HG03354 (cell line): Measurements from ENCODE around the gene ST8SIA4.
"Not testable (repeated sequence)": the region's sequence is repeated elsewhere in the genome, so short reads cannot be mapped to it uniquely, and the experiment has no call there.

Experiments
- ATAC-seq: cut with Tn5 transposase; IDR thresholded peaks from one replicate; pipeline ENCODE4 v1.9.1; 2021; ENCODE audit warnings: mild to moderate bottlenecking; ENCODE audit not compliant: unreplicated experiment, poor library complexity, severe bottlenecking

The ST8SIA4 gene

DNA sequence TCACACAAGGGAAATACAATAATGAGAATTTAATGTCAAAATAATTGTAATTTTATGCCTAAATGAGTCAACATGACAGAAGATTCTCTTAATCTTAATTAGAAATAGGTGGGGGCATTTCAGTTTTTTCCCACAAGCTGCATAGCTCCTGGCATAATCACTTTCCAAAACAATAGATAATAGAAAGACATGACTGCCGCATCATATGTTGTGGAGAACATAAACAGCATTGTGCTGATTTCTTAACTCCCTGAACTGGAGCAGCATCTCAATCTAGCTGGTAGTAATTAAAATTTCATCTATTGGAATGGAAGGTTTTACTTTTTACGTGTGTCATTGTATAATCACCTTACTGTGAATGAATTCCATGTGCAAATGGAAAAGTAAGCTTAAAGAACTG, 112.1 kb downstream of the ST8SIA4 start:
- ATAC-seq: no peak

DNA sequence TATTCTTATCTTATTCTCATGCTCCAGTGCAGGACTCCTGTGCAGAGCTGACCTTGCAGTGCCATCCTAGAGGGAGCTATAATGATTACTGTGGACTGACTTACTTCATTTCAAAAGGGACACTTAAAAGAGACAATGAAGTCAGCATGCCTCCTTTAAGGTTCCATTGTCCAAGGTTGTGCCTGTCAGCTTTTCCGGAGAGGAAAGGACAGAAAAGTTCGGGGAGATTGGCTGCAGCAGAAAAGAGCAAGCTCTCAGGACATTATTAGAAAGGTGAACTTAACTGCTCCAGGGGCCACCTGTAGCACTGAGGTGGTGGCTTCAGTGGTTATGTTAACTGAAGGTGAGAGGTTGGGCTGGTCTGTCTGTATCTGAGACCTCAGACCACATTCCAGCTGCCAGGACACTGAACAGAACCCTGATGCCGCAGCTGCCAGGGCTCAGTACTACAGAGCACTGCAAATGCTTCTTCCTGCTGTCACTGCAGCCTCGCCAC, 112.9 kb downstream of the ST8SIA4 start:
- ATAC-seq: peak; percentile 86

DNA sequence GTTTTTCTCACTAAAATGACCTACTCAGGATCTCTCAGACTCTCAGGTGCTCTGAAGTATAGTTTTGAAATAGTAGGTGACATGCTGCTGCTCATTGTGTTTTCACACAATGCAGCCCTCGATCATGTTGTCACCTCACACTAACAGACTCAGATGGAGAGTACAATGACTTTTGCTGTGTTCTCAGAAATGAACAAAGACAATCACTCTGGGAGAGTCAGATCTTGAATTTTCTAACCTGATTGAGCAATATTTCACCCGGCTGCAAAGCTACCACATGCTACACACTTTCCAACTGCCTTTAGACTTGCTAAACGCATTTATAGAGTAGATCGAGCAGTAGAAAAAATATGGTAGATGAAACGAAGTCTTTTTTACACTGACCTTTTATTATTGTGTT, 113.4 kb downstream of the ST8SIA4 start:
- ATAC-seq: no peak

DNA sequence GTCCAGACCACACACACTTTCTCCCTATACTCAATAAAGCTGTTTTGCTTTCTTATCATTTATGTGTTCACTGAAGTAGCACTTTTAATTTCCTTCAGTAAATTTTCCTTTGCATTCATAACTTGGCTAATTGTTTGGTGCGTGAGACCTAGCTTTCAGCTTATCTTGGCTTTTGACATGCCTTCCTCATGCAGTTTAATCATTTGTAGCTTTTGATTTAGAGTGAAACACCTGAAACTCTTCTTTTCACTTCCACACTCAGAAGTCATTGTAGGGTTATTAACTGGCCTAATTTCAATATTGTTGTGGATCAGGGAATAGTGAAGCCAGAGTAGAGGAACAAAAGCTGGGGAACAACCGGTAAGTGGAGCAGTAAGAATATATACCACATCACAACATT, 114.7 kb downstream of the ST8SIA4 start:
- ATAC-seq: peak; percentile 40

DNA sequence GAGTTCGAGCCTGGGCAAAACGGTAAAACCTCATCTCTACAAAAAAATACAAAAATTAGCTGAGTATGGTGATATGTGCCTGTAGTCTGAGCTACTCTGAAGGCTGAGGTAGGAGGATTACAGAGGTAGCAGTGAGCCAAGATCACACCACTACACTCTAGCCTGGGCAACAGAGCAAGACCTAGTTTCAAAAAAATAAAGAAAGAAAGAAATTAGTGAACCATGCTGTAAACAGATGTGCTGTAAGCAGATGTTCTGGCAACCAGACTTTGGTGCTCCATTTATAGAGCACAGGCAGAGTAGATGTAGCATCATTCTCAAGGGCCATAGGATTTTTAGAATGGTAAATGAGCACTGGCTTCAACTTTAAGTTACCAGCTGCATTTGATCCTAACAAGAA, 115.4 kb downstream of the ST8SIA4 start:
- ATAC-seq: peak; percentile 67

DNA sequence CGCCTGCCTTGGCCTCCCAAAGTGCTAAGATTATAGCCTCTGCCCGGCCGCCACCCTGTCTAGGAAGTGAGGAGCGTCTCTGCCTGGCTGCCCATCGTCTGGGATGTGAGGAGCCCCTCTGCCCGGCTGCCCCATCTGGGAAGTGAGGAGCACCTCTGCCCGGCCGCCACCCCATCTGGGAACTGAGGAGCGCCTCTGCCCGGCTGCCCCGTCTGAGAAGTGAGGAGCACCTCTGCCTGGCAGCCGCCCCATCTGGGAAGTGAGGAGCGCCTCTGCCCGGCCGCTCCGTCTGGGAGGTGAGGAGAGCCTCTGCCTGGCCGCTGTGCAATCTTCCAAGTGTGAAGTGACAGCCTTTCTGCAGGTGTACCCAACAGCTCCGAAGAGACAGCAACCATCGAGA, 117.5 kb downstream of the ST8SIA4 start:
- ATAC-seq: not testable (repeated sequence)

DNA sequence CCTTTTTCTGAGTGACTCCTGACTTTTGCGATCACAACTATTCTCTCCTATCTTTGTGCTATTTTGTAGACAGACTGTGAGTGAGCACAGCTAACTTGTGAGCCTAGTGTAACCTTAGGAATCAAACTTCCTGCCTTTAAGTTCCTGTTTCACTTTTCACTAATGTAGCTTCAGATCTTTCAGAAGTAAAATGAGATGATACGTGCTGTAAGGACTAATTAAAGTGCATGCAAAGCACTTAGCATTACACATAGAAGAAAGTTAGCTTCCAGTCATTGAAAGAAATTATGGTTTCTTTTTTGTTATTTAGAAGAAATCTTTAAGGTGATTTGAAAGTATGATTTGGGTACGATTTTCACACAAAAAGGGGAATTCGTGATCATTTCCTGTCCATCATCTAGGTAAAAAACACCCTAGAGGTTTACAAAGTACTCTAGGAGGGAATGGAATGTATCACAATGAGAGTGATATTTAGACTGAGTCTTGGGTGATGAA, 122.7 kb downstream of the ST8SIA4 start:
- peak; percentile 80 for ATAC-seq

DNA sequence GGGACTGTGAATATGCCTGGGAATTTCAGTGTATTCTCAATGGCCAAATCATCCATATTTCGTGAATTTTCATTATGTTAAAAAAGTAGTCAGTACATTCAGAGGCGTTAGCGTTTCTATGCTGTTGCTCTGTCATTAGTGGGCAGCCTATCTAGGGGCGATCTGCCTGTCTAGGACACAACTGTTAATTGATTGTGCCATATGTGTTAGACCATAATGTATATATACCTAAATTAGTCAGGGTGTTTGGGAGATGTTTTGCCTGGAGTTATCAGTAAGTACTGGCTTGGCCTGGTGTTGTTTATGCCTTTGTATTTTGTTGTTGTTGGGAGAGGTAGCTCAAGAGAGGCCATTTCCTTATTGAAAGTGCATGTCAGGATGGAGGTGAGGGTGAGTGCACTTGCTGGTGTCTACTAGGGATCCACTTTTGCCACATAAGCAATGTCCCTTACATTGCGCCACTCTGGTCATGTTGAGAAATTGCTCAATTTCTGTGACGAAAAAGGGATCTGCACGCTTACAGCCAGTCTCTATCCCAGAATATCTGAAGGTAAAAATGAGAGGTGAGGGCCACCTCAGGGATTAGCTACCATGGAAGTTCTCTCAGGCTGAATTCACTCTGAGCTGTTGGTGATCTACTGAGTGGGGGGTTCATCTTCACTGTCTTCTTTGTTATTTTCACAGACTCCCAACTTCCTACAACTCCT, 123.3 kb downstream of the ST8SIA4 start:
- peak; percentile 38 for ATAC-seq

DNA sequence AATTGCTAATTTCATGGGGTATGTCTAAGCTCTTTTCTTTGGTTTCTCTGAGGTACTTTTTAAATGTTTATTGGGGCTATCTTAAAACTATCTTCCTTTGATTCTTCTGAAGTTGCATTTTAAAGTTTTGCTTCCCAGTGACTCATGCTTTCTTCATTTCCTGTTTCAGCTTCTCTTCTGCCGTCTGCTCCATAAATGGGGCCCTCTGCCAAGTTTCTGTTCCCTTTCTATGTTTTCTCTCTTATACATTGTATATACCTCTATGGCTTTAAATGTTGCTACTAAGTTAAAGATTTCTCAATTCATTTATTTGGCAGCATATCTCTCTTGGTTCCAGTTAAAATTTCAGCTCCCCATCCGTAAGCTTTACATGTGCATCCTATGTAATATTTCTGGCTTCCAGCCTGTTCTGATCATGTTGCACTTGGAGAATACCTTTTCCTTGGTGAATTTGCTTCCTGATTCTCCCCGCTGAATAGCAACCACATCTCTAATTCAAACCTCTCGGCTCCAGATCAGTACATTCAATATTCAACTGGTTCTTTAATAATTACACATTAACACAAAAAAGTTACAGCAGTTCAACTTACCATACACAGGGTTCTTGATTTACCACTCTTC, 125.3 kb downstream of the ST8SIA4 start:
- ATAC-seq: peak; percentile 80

DNA sequence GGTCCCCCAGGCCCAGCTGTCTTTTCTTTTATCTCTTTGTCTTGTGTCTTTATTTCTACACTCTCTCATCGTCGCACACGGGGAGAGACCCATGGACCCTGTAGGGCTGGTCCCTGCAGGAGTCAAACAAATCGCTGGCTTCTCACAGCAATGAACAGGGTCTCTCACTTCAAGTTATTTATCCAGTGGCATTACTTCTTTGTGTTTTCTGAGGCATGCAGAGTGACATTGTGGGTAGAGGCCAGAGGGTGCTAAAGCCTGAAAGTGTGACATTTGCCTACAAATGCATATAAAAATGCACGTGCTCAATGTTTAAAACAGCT, 127.6 kb downstream of the ST8SIA4 start:
- ATAC-seq: no peak

DNA sequence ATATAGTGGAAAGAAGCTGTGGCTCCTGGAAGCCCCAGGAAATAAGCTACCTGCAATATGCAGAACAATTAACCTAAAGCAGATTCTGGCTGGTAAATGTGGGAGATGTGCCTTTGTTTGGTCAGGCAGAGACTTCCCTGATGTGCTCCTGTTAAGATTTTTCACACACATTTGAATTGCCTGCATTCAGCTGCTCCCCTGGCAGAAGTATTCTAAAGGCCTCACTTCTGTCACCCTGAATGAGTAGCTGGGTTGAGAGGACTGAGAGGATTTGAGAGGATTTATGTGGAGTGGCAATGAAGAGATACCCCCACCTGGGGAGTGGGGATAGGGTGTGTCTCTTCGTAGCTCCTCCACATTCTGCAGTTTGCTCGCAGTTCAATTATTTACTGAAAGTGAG, 130.5 kb downstream of the ST8SIA4 start:
- ATAC-seq: no peak

DNA sequence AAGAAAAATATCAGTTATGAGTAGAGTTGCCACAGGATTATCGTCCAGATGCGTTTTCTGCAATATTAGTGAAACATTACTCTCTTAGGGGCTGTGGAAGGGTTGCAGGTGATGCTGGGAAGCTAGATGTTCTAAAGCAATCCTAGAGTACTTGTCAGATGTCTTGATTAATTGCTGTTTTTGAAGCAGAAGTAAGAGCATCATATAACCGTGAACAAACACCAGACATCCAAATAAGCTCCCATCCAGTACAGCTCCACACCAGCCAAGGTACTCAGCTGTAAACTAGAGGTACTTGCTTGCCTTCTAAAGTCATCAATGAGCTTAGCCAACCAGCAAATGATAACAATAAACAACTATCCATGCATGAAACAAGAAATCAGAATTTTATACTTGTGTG, 131.1 kb downstream of the ST8SIA4 start:
- no peak for ATAC-seq

DNA sequence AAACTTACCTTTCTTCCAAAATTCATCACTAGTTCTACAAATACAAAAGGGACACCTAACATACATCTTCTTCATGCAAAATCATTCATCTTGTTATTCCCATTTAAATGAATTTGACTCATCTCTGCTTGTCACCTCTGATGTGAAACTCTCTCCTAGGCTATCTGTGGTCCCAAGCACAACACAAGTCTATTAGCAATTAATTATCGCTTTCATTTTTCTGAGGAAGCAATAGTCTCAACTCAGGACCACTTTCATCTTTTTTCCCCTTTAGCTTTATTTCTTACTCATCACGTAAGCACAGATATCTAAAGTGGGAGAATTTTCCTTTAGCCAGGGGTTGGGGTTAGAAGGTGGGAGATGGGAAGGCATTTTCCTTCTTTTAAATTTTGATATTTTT, 131.9 kb downstream of the ST8SIA4 start:
- ATAC-seq: no peak

DNA sequence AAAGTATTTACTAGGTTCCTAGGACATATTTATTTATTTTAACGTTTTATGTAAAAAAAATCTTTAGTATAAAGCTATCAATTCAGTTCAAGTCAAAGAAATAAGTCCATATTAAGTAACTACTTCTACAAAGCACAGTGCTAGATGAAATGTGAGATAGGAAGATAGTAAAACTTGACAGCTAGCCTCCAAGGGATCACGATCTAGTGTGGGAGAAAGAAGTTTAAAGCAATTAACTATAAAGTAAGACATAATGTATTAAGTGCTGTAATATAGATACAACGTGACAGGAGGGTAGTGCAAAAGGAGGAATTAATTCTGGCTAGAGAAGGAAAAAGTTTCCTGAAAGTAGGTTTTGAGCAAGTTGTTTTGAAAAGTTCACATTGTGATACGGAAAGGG, 134.9 kb downstream of the ST8SIA4 start:
- ATAC-seq: no peak

DNA sequence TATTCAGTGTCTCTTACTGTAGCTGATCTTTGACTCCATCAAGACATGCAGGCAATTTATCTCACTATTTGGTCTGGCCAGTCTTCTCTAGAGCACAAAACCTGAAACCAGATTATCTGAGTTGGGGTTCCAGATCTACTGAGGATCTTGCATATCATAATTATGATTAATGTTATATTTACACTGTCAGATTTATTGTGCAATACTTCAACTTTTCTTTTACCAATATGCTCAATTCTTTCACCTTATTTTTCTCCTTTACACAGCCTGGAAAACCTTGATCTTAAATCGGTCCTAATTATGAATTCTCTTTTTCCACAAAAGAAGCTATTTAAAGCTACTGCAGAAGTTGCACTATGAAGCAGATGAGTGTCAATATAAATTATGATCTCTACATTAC, 140.1 kb downstream of the ST8SIA4 start:
- no peak for ATAC-seq

DNA sequence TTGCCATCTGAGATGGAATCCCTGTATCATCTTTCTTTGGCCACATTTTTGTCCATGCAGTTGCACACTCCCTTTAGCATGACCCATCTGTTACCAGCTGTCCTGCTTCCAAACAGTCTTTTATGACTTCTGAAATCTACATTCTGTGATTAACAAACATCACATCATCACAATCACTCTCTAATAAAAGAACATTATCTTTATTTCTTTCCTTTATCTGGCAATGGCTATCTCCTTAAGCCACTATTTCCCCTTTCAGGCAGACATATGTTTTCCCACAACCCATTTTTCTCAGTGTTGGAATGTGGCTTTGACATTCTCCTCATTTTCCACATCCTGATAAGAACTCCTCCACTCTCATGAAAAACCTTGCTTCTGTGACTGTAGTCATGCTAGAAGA, 141.0 kb downstream of the ST8SIA4 start:
- no peak for ATAC-seq

DNA sequence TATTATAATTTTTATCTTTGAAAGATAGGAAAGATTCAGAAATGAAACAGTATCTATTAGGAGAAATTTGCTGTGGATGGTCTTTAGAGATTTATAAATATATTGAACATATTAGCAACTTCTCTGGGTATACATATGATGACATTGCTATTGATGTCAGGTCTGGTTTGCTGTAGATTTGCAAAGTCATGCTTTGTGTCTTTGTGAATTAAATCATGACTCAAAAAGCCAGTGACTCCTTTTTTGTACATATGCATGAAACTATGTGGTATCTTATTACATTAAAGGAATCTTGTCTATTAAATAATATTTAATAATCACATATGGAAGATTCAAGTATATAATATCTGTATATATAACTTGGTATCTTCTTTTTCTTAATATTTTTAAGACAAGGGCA, 141.9 kb downstream of the ST8SIA4 start:
- ATAC-seq: no peak

DNA sequence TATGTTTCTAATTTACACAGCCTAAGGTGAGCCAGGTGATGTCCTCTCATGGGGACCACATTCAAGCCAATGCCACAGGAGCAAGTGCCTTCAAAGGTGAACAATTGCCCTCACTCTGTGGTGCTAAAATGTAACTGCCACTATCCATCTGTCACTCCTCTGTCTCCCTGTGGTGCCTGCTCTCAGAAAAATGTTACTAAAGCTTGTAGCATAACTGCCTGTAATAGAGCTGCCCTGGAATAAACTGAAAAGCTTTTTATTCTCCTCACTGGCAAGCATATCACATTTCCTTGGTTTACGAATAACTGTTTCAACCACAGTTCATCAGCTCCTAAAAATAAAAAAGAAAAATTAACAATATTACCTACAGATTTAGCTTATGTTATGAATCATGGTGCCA, 142.4 kb downstream of the ST8SIA4 start:
- no peak for ATAC-seq

DNA sequence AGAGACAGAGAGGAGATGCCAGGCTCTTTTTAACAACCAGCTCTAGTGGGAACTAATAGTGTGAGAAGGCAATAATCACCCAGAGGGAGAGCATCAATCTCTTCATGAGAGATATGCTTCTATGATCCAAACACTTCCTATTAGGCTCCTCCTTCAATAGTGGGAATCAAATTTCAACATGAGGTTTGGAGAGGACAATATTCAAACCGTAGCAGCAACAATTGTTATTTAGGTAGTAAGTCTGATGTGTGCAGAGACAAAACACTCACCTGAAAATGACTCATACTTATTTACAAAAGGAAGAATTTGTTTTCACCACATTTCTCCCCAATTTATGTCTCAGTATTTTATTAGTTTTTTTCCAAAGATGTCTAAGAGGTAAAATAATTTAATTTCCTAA, 144.3 kb downstream of the ST8SIA4 start:
- no peak for ATAC-seq

DNA sequence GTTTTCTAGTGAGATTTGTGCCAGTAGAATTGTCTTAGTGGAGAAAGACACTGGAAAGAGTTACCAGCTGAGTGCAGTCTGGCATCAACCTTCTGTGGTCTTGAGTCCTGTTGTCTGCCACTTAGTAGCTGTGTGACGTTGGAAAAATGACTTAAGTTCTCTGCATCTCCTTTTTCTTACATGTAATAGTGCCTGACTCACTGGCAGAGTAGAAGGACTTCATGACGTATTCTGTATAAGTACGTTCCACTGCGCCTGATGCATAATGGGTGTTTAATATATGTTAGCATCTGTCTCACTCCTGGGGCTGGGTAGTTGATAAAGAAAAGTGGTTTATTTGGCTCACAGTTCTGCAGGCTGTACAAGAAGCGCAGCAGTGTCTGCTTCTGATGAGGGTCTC, 144.8 kb downstream of the ST8SIA4 start:
- ATAC-seq: no peak

DNA sequence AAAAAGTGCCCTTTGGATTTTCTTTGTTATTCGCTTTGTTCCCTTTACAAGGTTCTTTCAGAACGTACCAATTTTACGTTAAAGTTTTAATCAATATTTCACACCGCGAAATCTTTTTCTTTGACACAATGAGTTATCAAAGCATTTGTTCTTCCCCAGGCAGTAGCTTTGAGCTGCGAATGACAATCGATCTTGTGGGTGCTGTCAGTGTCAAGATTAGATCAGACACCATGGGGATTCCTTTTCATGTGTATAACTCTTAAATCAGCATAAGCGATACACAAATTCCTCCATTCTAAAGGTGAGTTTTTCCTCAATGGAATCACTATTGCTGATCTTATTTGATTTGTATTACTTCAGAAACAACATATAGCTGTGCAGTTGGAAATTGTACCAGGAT, 145.5 kb downstream of the ST8SIA4 start:
- ATAC-seq: no peak
